ENCODE results near the gene TNS1.

Gene TNS1

DNA sequence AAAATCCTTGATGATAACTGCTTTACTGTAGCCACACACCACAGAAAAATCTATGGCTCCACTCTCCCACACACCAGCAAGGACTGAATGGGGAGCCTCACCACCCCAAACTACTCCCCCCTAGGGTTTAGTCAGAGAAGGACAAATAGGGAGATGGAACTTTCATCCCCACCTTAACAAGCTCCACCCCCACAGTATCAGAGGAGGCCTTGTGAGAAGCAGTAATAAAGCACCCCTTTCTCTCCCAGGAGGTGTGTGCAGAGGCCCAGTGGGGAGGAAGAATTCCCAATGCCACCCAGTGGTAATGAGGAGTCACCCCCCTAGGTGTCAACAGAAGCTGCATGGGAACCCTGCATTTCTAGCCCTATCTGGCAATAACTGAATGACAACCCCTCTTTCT lies 224.9 kb downstream of the TNS1 start:
- DNase-seq (ENCODE audit: extremely low spot score) = no peak
- ChIA-PET CTCF (interaction anchor here (0.6 to 2.1 kb wide), 2 partner anchors 11 to 503 kb away, joined by 7 to 8 read pairs; no protein-coding TSS in a partner anchor), POLR2A (no interaction called here)
- no peak for TF ChIP-seq LEF1 (IDR thresholded peaks at IDR 0.05; ENCODE audit: borderline replicate concordance)
- TF ChIP-seq ARNT (IDR thresholded peaks at IDR 0.05) = no peak
- TF ChIP-seq L3MBTL2 (conservative IDR thresholded peaks at IDR 0.05) = no peak
- TF ChIP-seq FOXM1 (IDR thresholded peaks at IDR 0.05; ENCODE audit: borderline replicate concordance) = no peak

DNA sequence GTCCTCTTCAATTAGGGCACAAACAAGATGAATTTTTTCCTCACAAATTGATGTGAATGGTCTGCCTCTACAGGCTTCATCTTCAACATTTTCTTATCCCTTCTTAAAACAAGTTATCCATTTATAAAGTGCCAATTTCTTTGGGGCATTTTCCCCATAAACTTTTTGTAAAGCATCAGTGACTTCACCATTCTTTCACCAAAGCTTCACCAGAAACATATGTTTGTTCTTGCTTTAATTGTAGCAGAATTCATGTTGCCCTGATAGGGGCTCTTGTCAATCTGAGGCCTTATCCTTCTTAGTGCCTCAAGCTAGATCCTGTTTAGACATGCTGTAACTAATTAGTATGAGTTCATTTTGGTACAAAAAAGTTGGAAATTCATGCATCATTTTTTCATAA lies 226.2 kb downstream of the TNS1 start:
- TF ChIP-seq HDGF (IDR thresholded peaks at IDR 0.05; ENCODE audit: borderline replicate concordance) = no peak
- TF ChIP-seq ELF4 (IDR thresholded peaks at IDR 0.05) = no peak
- no peak for TF ChIP-seq LEF1 (IDR thresholded peaks at IDR 0.05; ENCODE audit: borderline replicate concordance)
- no peak for TF ChIP-seq NFRKB (IDR thresholded peaks at IDR 0.05)
- TF ChIP-seq ARNT (IDR thresholded peaks at IDR 0.05) = no peak
- TF ChIP-seq L3MBTL2 (conservative IDR thresholded peaks at IDR 0.05) = no peak
- no peak for TF ChIP-seq FOXK2 (IDR thresholded peaks at IDR 0.05)
- no peak for TF ChIP-seq SUZ12 (IDR thresholded peaks at IDR 0.05)
- TF ChIP-seq ZNF384 (IDR thresholded peaks at IDR 0.05) = no peak
- TF ChIP-seq FOXA1 (IDR thresholded peaks at IDR 0.05) = no peak
- TF ChIP-seq FOXM1 (IDR thresholded peaks at IDR 0.05; ENCODE audit: borderline replicate concordance) = no peak
- no peak for TF ChIP-seq SP1 (IDR thresholded peaks at IDR 0.05)
- TF ChIP-seq CTBP1 (IDR thresholded peaks at IDR 0.05; ENCODE audit: borderline replicate concordance) = no peak
- TF ChIP-seq, protein P1, sequence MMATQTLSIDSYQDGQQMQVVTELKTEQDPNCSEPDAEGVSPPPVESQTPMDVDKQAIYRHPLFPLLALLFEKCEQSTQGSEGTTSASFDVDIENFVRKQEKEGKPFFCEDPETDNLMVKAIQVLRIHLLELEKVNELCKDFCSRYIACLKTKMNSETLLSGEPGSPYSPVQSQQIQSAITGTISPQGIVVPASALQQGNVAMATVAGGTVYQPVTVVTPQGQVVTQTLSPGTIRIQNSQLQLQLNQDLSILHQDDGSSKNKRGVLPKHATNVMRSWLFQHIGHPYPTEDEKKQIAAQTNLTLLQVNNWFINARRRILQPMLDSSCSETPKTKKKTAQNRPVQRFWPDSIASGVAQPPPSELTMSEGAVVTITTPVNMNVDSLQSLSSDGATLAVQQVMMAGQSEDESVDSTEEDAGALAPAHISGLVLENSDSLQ (IDR thresholded peaks at IDR 0.05) = no peak
- no peak for TF ChIP-seq TARDBP (IDR thresholded peaks at IDR 0.05)
- no peak for TF ChIP-seq BHLHE40 (IDR thresholded peaks at IDR 0.05; ENCODE audit: borderline replicate concordance)
- ChIA-PET CTCF (interaction anchor here (1.2 to 2.1 kb wide), 2 partner anchors 9 to 13 kb away, joined by 4 to 7 read pairs; no protein-coding TSS in a partner anchor), POLR2A (no interaction called here)
- no peak for DNase-seq (ENCODE audit: extremely low spot score)

DNA sequence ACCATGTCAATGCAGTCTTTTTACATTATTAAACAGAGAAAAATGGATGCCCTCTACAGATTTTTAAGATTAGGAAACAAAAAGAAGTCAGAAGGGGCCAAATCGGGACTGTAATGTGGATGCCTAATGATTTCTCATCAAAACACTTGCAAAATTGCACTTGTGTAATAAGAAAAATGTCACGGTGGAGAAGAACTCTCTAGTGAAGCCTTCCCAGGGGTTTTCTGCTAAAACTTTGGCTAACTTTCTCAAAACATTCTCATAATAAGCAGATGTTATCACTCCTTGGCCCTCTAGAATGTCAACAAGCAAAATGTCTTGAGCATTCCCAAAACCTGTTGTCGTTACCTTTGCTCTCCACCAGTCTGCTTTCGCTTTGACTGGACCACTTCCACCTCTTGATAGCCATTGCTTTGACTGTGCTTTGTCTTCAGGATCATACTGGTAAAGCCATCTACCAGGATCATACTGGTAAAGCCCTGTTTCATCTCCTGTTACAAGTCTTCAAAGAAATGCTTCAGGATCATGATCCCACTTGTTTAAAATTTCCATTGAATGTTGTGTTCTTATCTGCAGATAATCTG lies 226.8 kb downstream of the TNS1 start:
- ChIA-PET POLR2A (no interaction called here), CTCF (interaction anchor here (0.6 to 1.2 kb wide), 2 partner anchors 9 to 20 kb away, joined by 3 to 4 read pairs; no protein-coding TSS in a partner anchor)
- TF ChIP-seq, protein P1 (IDR thresholded peaks at IDR 0.05) = no peak
- TF ChIP-seq CTBP1 (IDR thresholded peaks at IDR 0.05; ENCODE audit: borderline replicate concordance) (no peak), HDGF (IDR thresholded peaks at IDR 0.05; ENCODE audit: borderline replicate concordance) (no peak)
- DNase-seq (ENCODE audit: extremely low spot score) = no peak

DNA sequence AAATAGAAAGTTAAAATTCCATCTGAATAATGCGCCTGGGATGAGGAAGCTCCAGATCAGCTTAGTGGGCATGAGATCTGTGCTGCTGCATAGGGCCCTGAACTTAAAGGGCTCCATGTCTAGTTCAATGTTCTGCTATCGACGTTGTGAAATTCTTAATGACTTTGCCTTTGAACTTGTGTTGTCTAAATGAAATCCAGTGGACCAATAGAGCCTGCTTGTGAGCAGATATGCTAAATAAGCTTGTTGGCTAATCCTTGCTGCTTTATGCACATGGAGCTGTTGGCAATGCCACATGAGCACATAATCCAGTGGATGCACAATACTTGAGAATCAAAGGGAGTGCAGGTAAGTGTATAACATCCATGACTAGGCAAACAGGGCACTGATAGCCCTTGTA lies 228.6 kb downstream of the TNS1 start:
- CTCF ChIA-PET = interaction anchor here (1.5 kb wide), 1 partner anchor 18 kb away, joined by 4 read pairs; no protein-coding TSS in a partner anchor
- TF ChIP-seq SP1 (IDR thresholded peaks at IDR 0.05) (no peak), BHLHE40 (IDR thresholded peaks at IDR 0.05; ENCODE audit: borderline replicate concordance) (no peak), ELF4 (IDR thresholded peaks at IDR 0.05) (no peak), FOXM1 (IDR thresholded peaks at IDR 0.05; ENCODE audit: borderline replicate concordance) (no peak), HDGF (IDR thresholded peaks at IDR 0.05; ENCODE audit: borderline replicate concordance) (no peak), TARDBP (IDR thresholded peaks at IDR 0.05) (no peak), ZNF384 (IDR thresholded peaks at IDR 0.05) (no peak), ARNT (IDR thresholded peaks at IDR 0.05) (no peak), L3MBTL2 (conservative IDR thresholded peaks at IDR 0.05) (no peak), NFRKB (IDR thresholded peaks at IDR 0.05) (no peak), LEF1 (IDR thresholded peaks at IDR 0.05; ENCODE audit: borderline replicate concordance) (no peak), CTBP1 (IDR thresholded peaks at IDR 0.05; ENCODE audit: borderline replicate concordance) (no peak), SUZ12 (IDR thresholded peaks at IDR 0.05) (no peak), FOXK2 (IDR thresholded peaks at IDR 0.05) (no peak), FOXA1 (IDR thresholded peaks at IDR 0.05) (no peak)
- TF ChIP-seq, protein P1 (IDR thresholded peaks at IDR 0.05) = no peak
- no peak for DNase-seq (ENCODE audit: extremely low spot score)
- POLR2A ChIA-PET = no interaction called here

DNA sequence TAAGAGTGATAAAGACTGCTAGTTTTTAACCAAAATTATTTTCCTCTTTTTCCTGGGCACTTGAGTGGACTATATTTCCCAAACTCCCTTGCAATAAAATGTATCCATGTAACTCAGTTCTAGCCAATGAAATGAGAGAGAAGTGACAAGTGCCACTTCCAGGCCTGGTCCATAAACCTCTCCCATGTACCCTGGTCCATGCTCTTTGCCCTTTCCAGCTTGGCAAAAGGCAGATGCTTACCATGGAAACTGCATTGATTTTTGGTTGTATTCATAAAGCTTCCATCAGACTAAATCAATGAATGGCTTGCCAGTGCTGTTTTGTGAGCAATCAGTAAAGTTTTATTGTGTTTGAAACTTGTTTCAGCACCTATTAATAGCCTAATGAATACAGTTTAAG lies 229.3 kb downstream of the TNS1 start:
- CTCF ChIA-PET = interaction anchor here (1.5 kb wide), 1 partner anchor 17 kb away, joined by 4 read pairs; no protein-coding TSS in a partner anchor
- POLR2A ChIA-PET = no interaction called here
- DNase-seq (ENCODE audit: extremely low spot score) = no peak
- no peak for TF ChIP-seq LEF1 (IDR thresholded peaks at IDR 0.05; ENCODE audit: borderline replicate concordance)
- no peak for TF ChIP-seq SP1 (IDR thresholded peaks at IDR 0.05)
- no peak for TF ChIP-seq FOXA1 (IDR thresholded peaks at IDR 0.05)
- TF ChIP-seq ARNT (IDR thresholded peaks at IDR 0.05) = no peak
- no peak for TF ChIP-seq L3MBTL2 (conservative IDR thresholded peaks at IDR 0.05)
- TF ChIP-seq SUZ12 (IDR thresholded peaks at IDR 0.05) = no peak
- no peak for TF ChIP-seq FOXM1 (IDR thresholded peaks at IDR 0.05; ENCODE audit: borderline replicate concordance)
- no peak for TF ChIP-seq ZNF384 (IDR thresholded peaks at IDR 0.05)
- no peak for TF ChIP-seq HDGF (IDR thresholded peaks at IDR 0.05; ENCODE audit: borderline replicate concordance)
- TF ChIP-seq CTBP1 (IDR thresholded peaks at IDR 0.05; ENCODE audit: borderline replicate concordance) = no peak
- TF ChIP-seq ELF4 (IDR thresholded peaks at IDR 0.05) = no peak
- TF ChIP-seq NFRKB (IDR thresholded peaks at IDR 0.05) = no peak
- TF ChIP-seq BHLHE40 (IDR thresholded peaks at IDR 0.05; ENCODE audit: borderline replicate concordance) = no peak
- TF ChIP-seq, protein P1 (IDR thresholded peaks at IDR 0.05) = no peak
- no peak for TF ChIP-seq FOXK2 (IDR thresholded peaks at IDR 0.05)
- no peak for TF ChIP-seq TARDBP (IDR thresholded peaks at IDR 0.05)

Data from HEK293T (cell line).